Measurements from ENCODE around the gene KSR1. TPM values are rescaled to one million over a fixed set of nuclear protein-coding genes. Genes with fewer than 3 reads are reported as not detected.
"Not testable (repeated sequence)": the region's sequence is repeated elsewhere in the genome, so short reads cannot be mapped to it uniquely, and the experiment has no call there.

The KSR1 gene
- total RNA-seq, 3 donors from 2014 or later: 14.1 to 36.4 (median 24.0) TPM

- Histone ChIP-seq H3K36me3 (no peaks in the 10 kb centered on the region), H3K4me1 (peaks cover 4 to 20% of the 10 kb centered on the region in 2 donors), H3K27me3 (no peaks in the 10 kb centered on the region), H3K9me3 (no peaks in the 10 kb centered on the region), H3K4me3 (no peak overlapping the region), H3K27ac (no peak overlapping the region)
- TF ChIP-seq CTCF (IDR thresholded peaks at IDR 0.05): no peak
- TF ChIP-seq POLR2A (IDR thresholded peaks at IDR 0.05): no peak
- TF ChIP-seq POLR2AphosphoS5 (IDR thresholded peaks at IDR 0.05): no peak
- intact Hi-C loops (cut with DNase I; ENCODE audit: low total_unique reads): no loop called here
- no peak for DNase-seq (ENCODE audit: low spot score in 2 of 2)
Observed at GRCh38 chr17:27634776-27635175, 178.5 kb downstream of the KSR1 start.

DNA sequence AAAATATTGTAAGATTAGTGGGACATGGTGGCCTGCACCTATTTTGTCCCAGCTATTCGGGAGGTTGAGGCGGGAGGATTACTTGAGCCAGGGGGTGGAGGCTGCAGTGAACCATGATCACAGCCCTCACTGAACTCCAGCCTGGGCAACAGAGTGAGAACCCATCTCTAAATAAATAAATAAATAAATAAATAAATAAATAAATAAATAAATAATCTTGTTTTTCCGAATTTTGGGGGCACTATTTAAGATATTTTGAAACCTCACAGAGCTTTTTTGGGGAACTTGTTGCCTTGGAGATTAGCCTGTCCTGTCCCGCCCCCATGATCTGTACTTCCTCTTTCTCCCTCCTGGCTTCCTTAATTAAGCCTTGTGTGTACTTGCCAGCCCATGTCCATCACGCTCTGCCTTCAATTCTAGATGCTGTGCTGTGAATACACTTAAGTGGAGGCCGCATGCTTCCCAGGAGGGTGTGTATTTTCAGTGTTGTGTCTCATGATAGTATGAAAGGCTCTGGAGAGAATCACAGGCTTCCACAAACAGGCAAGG is 179.1 kb downstream of the KSR1 start:
- Histone ChIP-seq H3K4me1 (peaks cover 4 to 20% of the 10 kb centered on the region in 2 donors), H3K4me3 (no peak overlapping the region), H3K36me3 (no peaks in the 10 kb centered on the region), H3K9me3 (no peaks in the 10 kb centered on the region), H3K27me3 (no peaks in the 10 kb centered on the region), H3K27ac (no peak overlapping the region)
- no peak for DNase-seq (ENCODE audit: low spot score in 2 of 2)
- TF ChIP-seq CTCF (IDR thresholded peaks at IDR 0.05) (no peak), POLR2A (IDR thresholded peaks at IDR 0.05) (no peak), POLR2AphosphoS5 (IDR thresholded peaks at IDR 0.05) (no peak)
- intact Hi-C loops (cut with DNase I; ENCODE audit: low total_unique reads): no loop called here

DNA sequence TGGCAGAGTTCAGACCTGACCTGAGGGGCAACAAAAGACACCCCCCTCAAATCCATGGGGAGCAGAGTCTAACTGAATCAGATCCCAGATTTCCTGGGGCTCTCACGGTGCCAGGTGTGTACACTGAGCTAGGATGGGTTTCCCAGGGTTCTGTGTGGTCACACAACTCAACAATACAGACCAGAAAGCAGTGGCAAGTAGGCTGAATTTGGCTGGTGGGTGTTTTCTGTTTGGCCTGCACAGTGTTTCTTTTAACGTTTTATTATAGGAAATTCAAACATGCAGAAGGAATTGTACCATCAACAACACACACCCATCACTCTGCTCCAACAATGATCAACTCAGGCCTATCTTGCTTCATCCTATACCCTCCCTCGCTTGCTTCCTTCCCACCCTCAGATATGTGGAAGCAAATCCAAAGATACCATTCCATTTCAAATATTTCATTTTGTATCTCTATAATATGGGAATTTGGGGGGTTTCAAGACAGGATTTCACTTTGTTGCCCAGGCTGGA is 179.8 kb downstream of the KSR1 start:
- intact Hi-C loops (cut with DNase I; ENCODE audit: low total_unique reads); DNase-seq (ENCODE audit: low spot score in 2 of 2); H3K9me3 ChIP-seq; H3K27ac ChIP-seq; H3K27me3 ChIP-seq; H3K4me3 ChIP-seq; H3K36me3 ChIP-seq: not testable (repeated sequence)
- H3K4me1 ChIP-seq: peaks cover 4 to 16% of the 10 kb centered on the region in 2 donors

GRCh38 chr17:27637818-27638217 is 181.6 kb downstream of the KSR1 start:
- H3K27ac ChIP-seq; H3K36me3 ChIP-seq; intact Hi-C loops (cut with DNase I; ENCODE audit: low total_unique reads); H3K27me3 ChIP-seq; H3K9me3 ChIP-seq; DNase-seq (ENCODE audit: low spot score in 2 of 2); H3K4me3 ChIP-seq; H3K4me1 ChIP-seq: not testable (repeated sequence)

GRCh38 chr17:27638415-27638914 is 182.2 kb downstream of the KSR1 start:
- H3K27ac ChIP-seq; H3K4me3 ChIP-seq; H3K9me3 ChIP-seq; DNase-seq (ENCODE audit: low spot score in 2 of 2); intact Hi-C loops (cut with DNase I; ENCODE audit: low total_unique reads); H3K4me1 ChIP-seq; H3K27me3 ChIP-seq; H3K36me3 ChIP-seq: not testable (repeated sequence)

- no peak overlapping the region for H3K4me3 ChIP-seq
- no peak for DNase-seq (ENCODE audit: low spot score in 2 of 2)
- intact Hi-C loops (cut with DNase I; ENCODE audit: low total_unique reads): no loop called here
Observed at GRCh38 chr17:27640790-27641189, 184.5 kb downstream of the KSR1 start.

More at GRCh38 chr17:27640790-27641189, 184.5 kb downstream of the KSR1 start:
- H3K36me3 ChIP-seq: no peaks in the 10 kb centered on the region
- H3K4me1 ChIP-seq: no peaks in the 10 kb centered on the region
- H3K27me3 ChIP-seq: no peaks in the 10 kb centered on the region
- H3K27ac ChIP-seq: no peak overlapping the region
- TF ChIP-seq CTCF (IDR thresholded peaks at IDR 0.05) (no peak), POLR2A (IDR thresholded peaks at IDR 0.05) (no peak), POLR2AphosphoS5 (IDR thresholded peaks at IDR 0.05) (no peak)
- H3K9me3 ChIP-seq: no peaks in the 10 kb centered on the region

Data from breast epithelium (tissue), 4 donors.